HG03575 (cell line): Measurements from ENCODE around the gene CLIP2.
"Not testable (repeated sequence)": the region's sequence is repeated elsewhere in the genome, so short reads cannot be mapped to it uniquely, and the experiment has no call there.

Source experiments
- ATAC-seq: cut with Tn5 transposase; IDR thresholded peaks from one replicate; pipeline ENCODE4 v1.9.1; 2021; ENCODE audit not compliant: unreplicated experiment, insufficient number of reproducible peaks, low FRiP score; ENCODE audit errors: extremely low read depth

CLIP2 gene

GRCh38 chr7:74412056-74412455 lies 122.8 kb downstream of the CLIP2 start:
- no peak for ATAC-seq

- ATAC-seq = no peak
Measured at GRCh38 chr7:74412603-74413002, 123.4 kb downstream of the CLIP2 start.

- ATAC-seq = not testable (repeated sequence)
Measured at GRCh38 chr7:74414595-74415333, 125.6 kb downstream of the CLIP2 start.

GRCh38 chr7:74417419-74417971 lies 128.3 kb downstream of the CLIP2 start:
- no peak for ATAC-seq

- ATAC-seq = no peak
Measured at GRCh38 chr7:74418076-74418475, 128.9 kb downstream of the CLIP2 start.

- ATAC-seq = no peak
Measured at GRCh38 chr7:74418538-74418937, 129.3 kb downstream of the CLIP2 start.

GRCh38 chr7:74419232-74419631 lies 130.0 kb downstream of the CLIP2 start:
- ATAC-seq = not testable (repeated sequence)

GRCh38 chr7:74420006-74420405 lies 130.8 kb downstream of the CLIP2 start:
- ATAC-seq = no peak

- no peak for ATAC-seq
Measured at GRCh38 chr7:74424291-74424880, 135.2 kb downstream of the CLIP2 start.

GRCh38 chr7:74428023-74428422 lies 138.8 kb downstream of the CLIP2 start:
- ATAC-seq = no peak

GRCh38 chr7:74429153-74429747 lies 140.0 kb downstream of the CLIP2 start:
- ATAC-seq = no peak

- not testable (repeated sequence) for ATAC-seq
Measured at GRCh38 chr7:74430409-74430808, 141.2 kb downstream of the CLIP2 start.

- no peak for ATAC-seq
Measured at GRCh38 chr7:74430961-74431466, 141.8 kb downstream of the CLIP2 start.

GRCh38 chr7:74437291-74437571 lies 148.0 kb downstream of the CLIP2 start:
- not testable (repeated sequence) for ATAC-seq

- no peak for ATAC-seq
Measured at GRCh38 chr7:74438327-74438726, 149.1 kb downstream of the CLIP2 start.

GRCh38 chr7:74439541-74439940 lies 150.3 kb downstream of the CLIP2 start:
- ATAC-seq = no peak

GRCh38 chr7:74440143-74440542 lies 150.9 kb downstream of the CLIP2 start:
- ATAC-seq = not testable (repeated sequence)

GRCh38 chr7:74441801-74442200 lies 152.6 kb downstream of the CLIP2 start:
- ATAC-seq = no peak

- no peak for ATAC-seq
Measured at GRCh38 chr7:74443543-74444247, 154.5 kb downstream of the CLIP2 start.
